H54 (cell line): ENCODE data around the gene SORBS2.

ENCODE experiments used
- DNase-seq: peaks from one replicate; pipeline ENCODE4 v3.0.0; 2011; ENCODE audit warnings: low spot score, mixed read lengths; ENCODE audit not compliant: insufficient read length
- FAIRE-seq: peaks from 3 replicates; lab custom pipeline; 2011; peaks lifted over from hg19 to GRCh38; lab: Jason Lieb, UNC
- POLR2A ChIP-seq: IDR thresholded peaks from 2 replicates; pipeline ENCODE4 v1.6.1; 2011; ENCODE audit warnings: low read depth, mild to moderate bottlenecking, low read length

Gene SORBS2

GRCh38 chr4:185742766-185743165 is 69.2 kb downstream of the SORBS2 start:
- DNase-seq: no peak
- no peak for TF ChIP-seq POLR2A
- FAIRE-seq: no peak

GRCh38 chr4:185741795-185742194 is 70.2 kb downstream of the SORBS2 start:
- no peak for DNase-seq
- FAIRE-seq: no peak
- TF ChIP-seq POLR2A: no peak

GRCh38 chr4:185740471-185740873 is 71.5 kb downstream of the SORBS2 start:
- TF ChIP-seq POLR2A: no peak
- FAIRE-seq (no peak), DNase-seq (no peak)

- FAIRE-seq: no peak
- DNase-seq: no peak
- TF ChIP-seq POLR2A: no peak
Measured at GRCh38 chr4:185738820-185739219, 73.2 kb downstream of the SORBS2 start.

DNA sequence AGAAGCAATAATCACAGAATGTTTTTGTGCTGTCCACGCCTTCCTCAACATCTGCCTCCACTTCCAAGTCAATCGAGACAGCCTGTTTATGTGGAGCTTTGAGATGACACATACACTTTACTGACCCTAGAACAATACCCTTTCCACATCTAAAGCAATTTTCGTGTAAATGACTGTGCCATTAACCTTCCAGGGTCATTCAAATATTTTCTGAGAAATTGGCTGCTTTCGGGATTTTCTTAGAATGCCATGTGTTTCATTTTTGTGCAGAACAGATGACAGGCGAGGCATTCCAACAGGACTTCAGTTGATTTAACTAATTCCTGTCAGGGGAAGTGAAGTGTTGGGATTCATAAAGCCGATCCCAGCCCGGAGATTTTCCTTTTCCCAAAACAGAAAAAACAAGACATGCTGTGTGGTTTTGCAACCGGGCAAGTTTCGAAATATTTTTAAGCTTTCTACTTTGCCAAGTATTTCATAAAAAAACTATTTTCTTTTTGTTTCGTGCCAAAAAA is 73.9 kb downstream of the SORBS2 start:
- FAIRE-seq: no peak
- no peak for TF ChIP-seq POLR2A
- no peak for DNase-seq

- FAIRE-seq: no peak
- no peak for DNase-seq
Measured at GRCh38 chr4:185737489-185738037, 74.4 kb downstream of the SORBS2 start.

GRCh38 chr4:185736882-185737281 is 75.1 kb downstream of the SORBS2 start:
- FAIRE-seq (no peak), DNase-seq (no peak)
- TF ChIP-seq POLR2A: no peak

More at GRCh38 chr4:185737489-185738037, 74.4 kb downstream of the SORBS2 start:
- no peak for TF ChIP-seq POLR2A

GRCh38 chr4:185735866-185736400 is 76.1 kb downstream of the SORBS2 start:
- TF ChIP-seq POLR2A: no peak
- DNase-seq (no peak), FAIRE-seq (no peak)

DNA sequence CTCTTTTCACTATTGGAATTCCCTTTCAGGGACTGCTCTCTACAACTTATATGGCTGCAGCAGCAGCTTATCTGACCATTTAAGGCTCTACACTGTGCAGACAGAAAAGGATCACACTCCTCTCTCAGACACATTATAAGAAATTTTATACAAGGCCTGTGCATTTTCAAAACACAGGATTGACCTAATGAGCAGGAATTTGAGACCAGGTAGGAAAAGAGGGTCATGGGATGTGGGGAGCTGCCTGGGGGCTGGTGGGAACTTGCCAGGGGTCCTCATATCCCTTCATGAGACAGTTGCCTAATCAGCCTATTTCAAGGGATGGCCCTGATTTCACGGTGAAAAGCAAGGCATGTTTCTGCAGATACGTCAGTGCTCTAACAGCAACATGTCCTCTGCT is 77.1 kb downstream of the SORBS2 start:
- DNase-seq (no peak), FAIRE-seq (no peak)
- no peak for TF ChIP-seq POLR2A

DNA sequence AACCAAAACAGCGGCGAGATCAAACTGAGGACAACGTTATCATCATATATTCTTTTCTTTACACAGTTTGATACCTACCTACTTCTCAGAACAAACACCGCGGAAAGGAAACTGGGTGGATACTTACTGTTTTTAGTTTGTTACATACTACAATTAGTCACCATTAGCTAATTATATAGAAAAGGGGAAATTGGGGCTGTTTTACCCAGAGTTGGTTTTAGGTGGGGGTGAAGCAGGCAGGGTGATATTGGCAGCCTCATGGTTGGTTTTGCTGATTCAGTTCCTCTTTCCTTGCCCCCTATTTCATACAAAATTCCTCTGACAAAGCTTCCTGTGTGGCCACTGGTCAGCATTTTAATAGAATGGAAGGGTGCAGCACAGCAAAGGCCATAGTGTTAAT is 77.8 kb downstream of the SORBS2 start:
- no peak for TF ChIP-seq POLR2A
- DNase-seq: no peak

GRCh38 chr4:185730849-185731608 is 81.0 kb downstream of the SORBS2 start:
- DNase-seq (no peak), FAIRE-seq (no peak)
- TF ChIP-seq POLR2A: no peak

More for the DNA sequence above, 77.8 kb downstream of the SORBS2 start:
- no peak for FAIRE-seq

DNA sequence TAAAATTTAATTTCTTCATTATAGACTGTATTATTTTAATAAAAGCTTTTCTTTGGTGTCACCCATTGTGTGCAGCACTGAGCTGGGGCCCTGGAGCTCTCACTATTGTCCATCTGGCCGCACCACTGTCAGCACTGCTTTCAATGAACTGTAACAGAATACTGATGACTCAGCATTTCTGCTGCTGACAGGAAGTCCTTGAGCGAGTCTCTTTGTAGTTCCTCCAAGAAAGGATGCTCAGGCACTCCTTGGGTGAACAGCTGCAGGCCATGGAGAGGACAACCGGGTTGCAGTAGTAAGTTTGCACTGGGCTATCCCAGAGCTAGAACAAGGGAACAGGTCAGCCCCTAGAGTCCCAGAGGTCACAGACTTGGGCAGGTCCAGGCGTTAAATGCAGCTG is 81.6 kb downstream of the SORBS2 start:
- no peak for TF ChIP-seq POLR2A
- FAIRE-seq: no peak
- DNase-seq: no peak

DNA sequence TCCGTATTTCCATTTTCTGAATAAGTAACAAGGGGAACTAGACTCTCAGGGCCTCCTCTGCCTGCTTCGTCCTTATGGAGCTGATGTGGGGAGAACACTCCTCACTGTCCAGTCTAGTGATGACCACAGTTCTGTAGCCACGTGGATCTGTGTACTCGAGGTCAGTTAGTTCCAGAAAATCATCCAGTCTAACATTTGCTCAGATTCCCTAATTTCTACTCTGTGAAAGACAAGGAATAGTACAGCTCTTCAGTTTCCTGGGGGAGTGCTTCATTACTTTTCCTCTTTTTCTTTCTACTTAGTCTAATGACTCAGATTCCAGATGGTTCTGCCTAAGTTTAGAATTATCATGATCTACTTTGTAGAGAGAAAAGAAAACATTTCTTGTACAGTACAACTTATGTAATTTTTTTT is 82.6 kb downstream of the SORBS2 start:
- no peak for FAIRE-seq
- DNase-seq: no peak
- no peak for TF ChIP-seq POLR2A

- DNase-seq (no peak), FAIRE-seq (no peak)
- no peak for TF ChIP-seq POLR2A
Measured at GRCh38 chr4:185728893-185729292, 83.1 kb downstream of the SORBS2 start.
